SK-N-MC (cell line): ENCODE data around the gene PRDM16.

Experiments
- EZH2 ChIP-seq: fragments of 200-600 bp; sonication (generic); IDR thresholded peaks from one replicate; pipeline ENCODE4 v1.6.1; 2017; ENCODE audit warnings: antibody characterized with exemption
- FOXP2 ChIP-seq: optimal IDR thresholded peaks from 2 replicates; pipeline ENCODE3; 2011; ENCODE audit warnings: mild to moderate bottlenecking, moderate library complexity; ENCODE audit not compliant: insufficient read depth; ENCODE audit errors: extremely low read length, control extremely low read depth
- POLR2AphosphoS5 ChIP-seq: IDR thresholded peaks from 2 replicates; pipeline ENCODE4 v1.6.1; 2012; ENCODE audit warnings: mild to moderate bottlenecking, low read depth, low read length, borderline replicate concordance

GRCh38 chr1:3225661-3226060 is 156.7 kb downstream of the PRDM16 start:
- TF ChIP-seq POLR2AphosphoS5 (no peak), EZH2 (no peak), FOXP2 (no peak)
